PC-9 (cell line): ENCODE data around the gene PARVG. TPM values are rescaled to one million over a fixed set of nuclear protein-coding genes. Genes with fewer than 3 reads are reported as not detected.

Experiments
- BruUV-seq: library from RNA; stranded (reverse); fragments of 400-500 nt; replicated peaks from 2 replicates; lab custom pipeline; 2021; lab: Mats Ljungman, UMichigan
- CTCF ChIA-PET: fragments of 300-600 bp; sonication (Branson Sonifier 250); formaldehyde crosslinking; loops from one replicate; lab custom pipeline; 2022; ENCODE audit warnings: antibody characterized with exemption; lab: Charles Lee
- POLR2A ChIA-PET: fragments of 300-600 bp; sonication (Branson Sonifier 250); formaldehyde crosslinking; loops from one replicate; lab custom pipeline; 2022; ENCODE audit warnings: antibody characterized with exemption; ENCODE audit not compliant: unreplicated experiment; lab: Charles Lee
- DNase-seq, 2 experiments: peaks; one replicate each; pipeline versions ENCODE4 v3.0.0 to v3.0.0-alpha.2; 2015 to 2022; ENCODE audit warnings: mixed read lengths in 1 of 2
- H2AFZ ChIP-seq: fragments of 200-600 bp; sonication (generic); 2 replicates; pipeline ENCODE4 v1.8.1; 2017; ENCODE audit warnings: antibody characterized with exemption
- H3F3A ChIP-seq: fragments of 200-600 bp; sonication (generic); 2 replicates; pipeline ENCODE4 v1.8.1; 2017; ENCODE audit warnings: antibody characterized with exemption, mild to moderate bottlenecking, low read depth; ENCODE audit not compliant: insufficient read depth
- H3K27ac ChIP-seq: fragments of 200-600 bp; sonication (generic); 2 replicates; pipeline ENCODE4 v1.6.1; 2016; ENCODE audit warnings: mixed run types
- H3K27me3 ChIP-seq: fragments of 200-600 bp; sonication (generic); 2 replicates; pipeline ENCODE4 v1.6.1; 2016; ENCODE audit warnings: low read depth, mixed run types; ENCODE audit not compliant: insufficient read depth
- H3K36me3 ChIP-seq: fragments of 200-600 bp; sonication (generic); 2 replicates; pipeline ENCODE4 v1.6.1; 2016; ENCODE audit warnings: low read depth, mixed run types
- H3K4me1 ChIP-seq: fragments of 200-600 bp; sonication (generic); replicated peaks from 2 replicates; pipeline ENCODE4 v1.6.1; 2016; ENCODE audit warnings: mixed run types; ENCODE audit not compliant: insufficient read depth
- H3K4me2 ChIP-seq: fragments of 200-600 bp; sonication (generic); 2 replicates; pipeline ENCODE4 v1.6.1; 2017; ENCODE audit warnings: mixed run types
- H3K4me3 ChIP-seq: fragments of 200-600 bp; sonication (generic); 2 replicates; pipeline ENCODE4 v1.6.1; 2016; ENCODE audit warnings: mixed run types
- H3K79me2 ChIP-seq: fragments of 200-600 bp; sonication (generic); 2 replicates; pipeline ENCODE4 v1.6.1; 2017; ENCODE audit warnings: low read depth, mixed run types
- H3K9me2 ChIP-seq: fragments of 200-600 bp; sonication (generic); 2 replicates; pipeline ENCODE4 v1.8.1; 2017; ENCODE audit warnings: mild to moderate bottlenecking; ENCODE audit not compliant: insufficient read depth
- H3K9me3 ChIP-seq: fragments of 200-600 bp; sonication (generic); 2 replicates; pipeline ENCODE4 v1.8.1; 2016; ENCODE audit warnings: low read depth; ENCODE audit not compliant: insufficient read depth
- H4K20me1 ChIP-seq: fragments of 200-600 bp; sonication (generic); 2 replicates; pipeline ENCODE4 v1.8.1; 2017; ENCODE audit not compliant: insufficient read depth
- CTCF ChIP-seq: fragments of 200-600 bp; sonication (generic); conservative IDR thresholded peaks from 2 replicates; pipeline ENCODE4 v1.6.1; 2017; ENCODE audit warnings: mixed run types, antibody characterized with exemption, mild to moderate bottlenecking, moderate library complexity
- EZH2 ChIP-seq: fragments of 200-600 bp; sonication (generic); IDR thresholded peaks from 2 replicates; pipeline ENCODE4 v1.8.0; 2017; ENCODE audit warnings: antibody characterized with exemption, low read depth
- intact Hi-C: fragments of 100-400 bp; cut with micrococcal nuclease; formaldehyde crosslinking; loops from one replicate; pipeline ENCODE4 v1.10.0; 2022; ENCODE audit not compliant: unreplicated experiment
- total RNA-seq: library from RNA; stranded (reverse); gene quantifications from 2 replicates; pipeline ENCODE4 v1.2.3, GENCODE V29; 2021

The PARVG gene
- total RNA-seq, 1 experiment from 2014 or later, result not detected

GRCh38 chr22:44256556-44257485 lies 76.1 kb downstream of the PARVG start:
- intact Hi-C loops, result no loop called here
- Histone ChIP-seq H3K4me3 (no peak overlapping the region), H3K4me2 (no peak overlapping the region), H3K79me2 (no peaks in the 10 kb centered on the region), H2AFZ (no peak overlapping the region), H3K9me3 (no peaks in the 10 kb centered on the region), H3K9me2 (no peaks in the 10 kb centered on the region), H3K36me3 (no peaks in the 10 kb centered on the region), H3F3A (no peaks in the 10 kb centered on the region), H3K27ac (no peak overlapping the region), H3K4me1 (no peaks in the 10 kb centered on the region), H4K20me1 (no peaks in the 10 kb centered on the region), H3K27me3 (no peaks in the 10 kb centered on the region)
- ChIA-PET POLR2A (no interaction called here), CTCF (no interaction called here)
- no TSS peak for BruUV-seq
- no peak for DNase-seq
- TF ChIP-seq EZH2, result no peak
- no peak for TF ChIP-seq CTCF

Other genes starting within 250 kb of the PARVG start
- gene SAMM50, start 225.5 kb upstream of the PARVG start, total RNA-seq, result 72.2 and 73.9 TPM in 2 replicates
- gene PARVB, start 156.6 kb upstream of the PARVG start, total RNA-seq, result 35.3 and 40.9 TPM in 2 replicates
- 0.94 and 1.2 TPM in 2 replicates for gene SHISAL1, start 132.0 kb downstream of the PARVG start, total RNA-seq